Measurements from ENCODE around the gene KLHL36. TPM values are rescaled to one million over a fixed set of nuclear protein-coding genes. Genes with fewer than 3 reads are reported as not detected.

The KLHL36 gene
- total RNA-seq, 1 experiment from 2014 or later, result 36.7 TPM

GRCh38 chr16:84661418-84662060 is 13.2 kb downstream of the KLHL36 start:
- TF ChIP-seq, protein P1, sequence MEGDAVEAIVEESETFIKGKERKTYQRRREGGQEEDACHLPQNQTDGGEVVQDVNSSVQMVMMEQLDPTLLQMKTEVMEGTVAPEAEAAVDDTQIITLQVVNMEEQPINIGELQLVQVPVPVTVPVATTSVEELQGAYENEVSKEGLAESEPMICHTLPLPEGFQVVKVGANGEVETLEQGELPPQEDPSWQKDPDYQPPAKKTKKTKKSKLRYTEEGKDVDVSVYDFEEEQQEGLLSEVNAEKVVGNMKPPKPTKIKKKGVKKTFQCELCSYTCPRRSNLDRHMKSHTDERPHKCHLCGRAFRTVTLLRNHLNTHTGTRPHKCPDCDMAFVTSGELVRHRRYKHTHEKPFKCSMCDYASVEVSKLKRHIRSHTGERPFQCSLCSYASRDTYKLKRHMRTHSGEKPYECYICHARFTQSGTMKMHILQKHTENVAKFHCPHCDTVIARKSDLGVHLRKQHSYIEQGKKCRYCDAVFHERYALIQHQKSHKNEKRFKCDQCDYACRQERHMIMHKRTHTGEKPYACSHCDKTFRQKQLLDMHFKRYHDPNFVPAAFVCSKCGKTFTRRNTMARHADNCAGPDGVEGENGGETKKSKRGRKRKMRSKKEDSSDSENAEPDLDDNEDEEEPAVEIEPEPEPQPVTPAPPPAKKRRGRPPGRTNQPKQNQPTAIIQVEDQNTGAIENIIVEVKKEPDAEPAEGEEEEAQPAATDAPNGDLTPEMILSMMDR (conservative IDR thresholded peaks at IDR 0.05), result no peak
- no peak overlapping the region for H3K14ac ChIP-seq (ENCODE audit: insufficient read depth, low read length)
- H3K4me1 Mint-ChIP-seq, result peaks cover 10 to 13% of the 10 kb centered on the region in 2 experiments
- H3K4ac ChIP-seq (ENCODE audit: low read depth, low read length), result no peak overlapping the region
- H4K91ac ChIP-seq (ENCODE audit: insufficient read length, low read depth, low read length), result no peak overlapping the region
- no peaks in the 10 kb centered on the region for H3K9me3 ChIP-seq (ENCODE audit: control insufficient read depth, low read depth, low read length)
- no peak overlapping the region for H2AK5ac ChIP-seq (ENCODE audit: insufficient read length, low read length)
- H2BK5ac ChIP-seq (ENCODE audit: insufficient read length, low read length), result no peak overlapping the region
- H3K56ac ChIP-seq (ENCODE audit: insufficient read length, low read depth, low read length), result no peak overlapping the region
- H4K8ac ChIP-seq (replicated peaks; ENCODE audit: insufficient read length, low read depth, low read length), result no peak overlapping the region
- H2BK120ac ChIP-seq (ENCODE audit: low read depth, low read length, poor library complexity, severe bottlenecking), result no peak overlapping the region
- H3K4me3 Mint-ChIP-seq, result no peak overlapping the region
- no peaks in the 10 kb centered on the region for H3K79me1 ChIP-seq (ENCODE audit: insufficient read depth, low read depth, low read length, poor library complexity, severe bottlenecking)
- peak overlapping the region in 1 of 3 experiments; percentile 74; a peak in 2 of 7 replicates for H3K27ac Mint-ChIP-seq
- H2BK15ac ChIP-seq (ENCODE audit: low read depth, low read length), result no peak overlapping the region; the same call in 1 of the 2 replicates
- no peak overlapping the region for H4K5ac ChIP-seq (ENCODE audit: insufficient read length, low read depth, low read length)
- H2BK12ac ChIP-seq (ENCODE audit: insufficient read length, low read depth, low read length), result no peak overlapping the region
- H3K23me2 ChIP-seq (ENCODE audit: insufficient read length, low read depth, low read length, poor library complexity, severe bottlenecking), result no peaks in the 10 kb centered on the region
- H3K4me1 ChIP-seq (ENCODE audit: insufficient read depth, low read length), result no peaks in the 10 kb centered on the region
- no peak overlapping the region for H2BK20ac ChIP-seq (ENCODE audit: low read depth, low read length, poor library complexity, severe bottlenecking)
- no peak overlapping the region for H3K9ac ChIP-seq (ENCODE audit: extremely low read depth, insufficient read length, low read length)
- no peak overlapping the region for H2AFZ ChIP-seq (ENCODE audit: low read length)
- H3K27ac ChIP-seq (ENCODE audit: insufficient read length, low read depth, low read length), result no peak overlapping the region
- no peak for DNase-seq
- no peaks in the 10 kb centered on the region for H3K27me3 ChIP-seq (ENCODE audit: insufficient read depth, low read length)
- H3K23ac ChIP-seq (ENCODE audit: insufficient read length, low read depth, low read length), result no peak overlapping the region
- H3K36me3 Mint-ChIP-seq (ENCODE audit: insufficient read depth in 1 of 3, low read depth in 3 of 3), result peaks cover 29 to 56% (median 55%) of the 10 kb centered on the region in 3 experiments
- no peaks in the 10 kb centered on the region for H3K27me3 Mint-ChIP-seq (ENCODE audit: low read depth)
- no peak overlapping the region for H3T11ph ChIP-seq (ENCODE audit: low read length)
- peaks cover 2% of the 10 kb centered on the region for H4K20me1 ChIP-seq (ENCODE audit: control insufficient read depth, insufficient read depth, insufficient read length)
- no peak overlapping the region for H3K18ac ChIP-seq (ENCODE audit: insufficient read length, low read depth, low read length)
- H3K79me2 ChIP-seq (ENCODE audit: insufficient read depth, low read length), result no peaks in the 10 kb centered on the region
- H3K4me2 ChIP-seq (ENCODE audit: insufficient read depth, insufficient read length, low read length), result no peak overlapping the region
- no CpG with 5 or more reads among the region's 51 CpGs for WGBS (ENCODE audit: extremely low coverage, insufficient read length, low lambda C conversion rate)
- H3K9me3 Mint-ChIP-seq, result no peaks in the 10 kb centered on the region
